GF-D8 (cell line): ENCODE measurements around the gene PLPPR3.
A peak's percentile ranks its signal among the peaks of the same experiment; 100 is the strongest.
"Not testable (repeated sequence)": the region's sequence is repeated elsewhere in the genome, so short reads cannot be mapped to it uniquely, and the experiment has no call there.

Experiments used
- DNase-seq: peaks from one replicate; lab custom pipeline; 2025; lab: John Stamatoyannopoulos, UW

PLPPR3 gene

DNA sequence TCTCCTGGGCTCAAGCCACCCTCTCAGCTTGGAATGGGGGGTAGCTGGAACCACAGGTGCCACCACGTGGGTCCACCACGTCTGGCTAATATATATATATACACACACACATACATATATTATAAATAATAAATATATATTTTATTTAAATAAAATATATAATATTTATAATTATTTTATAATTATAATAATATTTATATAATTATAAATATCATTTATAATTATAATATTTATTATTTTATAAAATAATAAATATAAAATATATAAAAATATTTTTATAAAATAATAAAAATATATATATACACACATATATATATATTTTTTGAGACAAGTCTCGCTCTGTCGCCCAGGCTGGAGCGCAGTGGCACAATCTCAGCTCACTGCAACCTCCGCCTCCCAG lies 32.8 kb upstream of the PLPPR3 start:
- no peak for DNase-seq

GRCh38 chr19:853614-854220 lies 32.0 kb upstream of the PLPPR3 start:
- not testable (repeated sequence) for DNase-seq

- no peak for DNase-seq
These were observed 31.3 kb upstream of the PLPPR3 start for GRCh38 chr19:853014-853585.

DNA sequence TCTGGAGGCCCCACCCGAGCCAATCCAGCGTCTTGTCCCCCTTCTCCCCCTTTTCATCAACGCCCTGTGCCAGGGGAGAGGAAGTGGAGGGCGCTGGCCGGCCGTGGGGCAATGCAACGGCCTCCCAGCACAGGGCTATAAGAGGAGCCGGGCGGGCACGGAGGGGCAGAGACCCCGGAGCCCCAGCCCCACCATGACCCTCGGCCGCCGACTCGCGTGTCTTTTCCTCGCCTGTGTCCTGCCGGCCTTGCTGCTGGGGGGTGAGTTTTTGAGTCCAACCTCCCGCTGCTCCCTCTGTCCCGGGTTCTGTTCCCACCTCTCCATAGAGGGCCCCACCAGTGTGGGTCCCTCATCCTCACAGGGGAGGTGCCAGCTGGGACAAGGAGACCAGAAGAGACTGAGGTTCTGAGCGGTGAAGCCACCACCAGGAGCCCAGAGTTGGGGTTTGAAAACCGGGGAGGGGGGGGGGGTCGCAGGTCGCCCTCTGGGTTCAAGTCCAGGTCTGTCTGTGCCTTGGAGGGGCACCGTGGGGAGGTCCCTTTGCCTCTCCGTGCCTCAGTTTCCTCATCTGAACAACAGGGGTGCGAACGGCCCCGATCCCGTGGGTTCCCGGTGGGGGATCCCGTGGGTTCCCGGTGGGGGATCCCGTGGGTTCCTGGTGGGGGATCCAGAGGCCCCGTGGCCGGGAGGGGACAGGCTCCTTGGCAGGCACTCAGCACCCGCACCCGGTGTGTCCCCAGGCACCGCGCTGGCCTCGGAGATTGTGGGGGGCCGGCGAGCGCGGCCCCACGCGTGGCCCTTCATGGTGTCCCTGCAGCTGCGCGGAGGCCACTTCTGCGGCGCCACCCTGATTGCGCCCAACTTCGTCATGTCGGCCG lies 30.6 kb upstream of the PLPPR3 start, which contains the start of gene ELANE:
TSS of gene ELANE (plus strand) at position 168 of the 878 bp plus-strand sequence. CDS start at position 194, 26 bp downstream.
- DNase-seq, result no peak

DNA sequence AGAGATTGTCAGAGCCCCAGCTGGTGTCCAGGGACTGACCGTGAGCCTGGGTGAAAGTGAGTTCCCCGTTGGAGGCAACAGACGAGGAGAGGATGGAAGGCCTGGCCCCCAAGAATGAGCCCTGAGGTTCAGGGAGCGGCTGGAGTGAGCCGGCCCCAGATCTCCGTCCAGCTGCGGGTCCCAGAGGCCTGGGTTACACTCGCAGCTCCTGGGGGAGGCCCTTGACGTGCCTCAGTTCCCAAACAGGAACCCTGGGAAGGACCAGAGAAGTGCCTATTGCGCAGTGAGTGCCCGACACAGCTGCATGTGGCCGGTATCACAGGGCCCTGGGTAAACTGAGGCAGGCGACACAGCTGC lies 29.2 kb upstream of the PLPPR3 start:
- DNase-seq, result no peak

- DNase-seq, result peak; percentile 60
These were observed 28.6 kb upstream of the PLPPR3 start for GRCh38 chr19:850221-850978.

DNA sequence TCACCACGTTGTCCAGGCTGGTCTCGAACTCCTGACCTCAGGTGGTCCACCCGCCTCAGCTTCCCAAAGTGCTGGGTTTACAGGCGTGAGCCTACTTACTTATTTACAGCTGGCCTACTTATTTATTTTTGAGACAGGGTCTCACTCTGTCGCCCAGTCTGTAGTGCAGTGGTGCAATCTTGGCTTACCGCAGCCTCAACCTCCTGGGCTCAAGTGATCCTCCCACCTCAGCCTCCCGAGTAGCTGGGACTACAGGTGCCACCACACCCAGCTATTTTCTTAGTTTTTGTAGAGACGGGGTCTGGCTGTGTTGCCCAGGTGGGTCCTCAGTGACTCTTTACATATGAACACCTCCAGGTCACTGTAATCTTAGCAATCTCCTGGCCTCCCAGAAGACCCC lies 27.4 kb upstream of the PLPPR3 start:
- DNase-seq, result not testable (repeated sequence)

GRCh38 chr19:848386-848921 lies 26.7 kb upstream of the PLPPR3 start:
- DNase-seq, result peak; percentile 83

DNA sequence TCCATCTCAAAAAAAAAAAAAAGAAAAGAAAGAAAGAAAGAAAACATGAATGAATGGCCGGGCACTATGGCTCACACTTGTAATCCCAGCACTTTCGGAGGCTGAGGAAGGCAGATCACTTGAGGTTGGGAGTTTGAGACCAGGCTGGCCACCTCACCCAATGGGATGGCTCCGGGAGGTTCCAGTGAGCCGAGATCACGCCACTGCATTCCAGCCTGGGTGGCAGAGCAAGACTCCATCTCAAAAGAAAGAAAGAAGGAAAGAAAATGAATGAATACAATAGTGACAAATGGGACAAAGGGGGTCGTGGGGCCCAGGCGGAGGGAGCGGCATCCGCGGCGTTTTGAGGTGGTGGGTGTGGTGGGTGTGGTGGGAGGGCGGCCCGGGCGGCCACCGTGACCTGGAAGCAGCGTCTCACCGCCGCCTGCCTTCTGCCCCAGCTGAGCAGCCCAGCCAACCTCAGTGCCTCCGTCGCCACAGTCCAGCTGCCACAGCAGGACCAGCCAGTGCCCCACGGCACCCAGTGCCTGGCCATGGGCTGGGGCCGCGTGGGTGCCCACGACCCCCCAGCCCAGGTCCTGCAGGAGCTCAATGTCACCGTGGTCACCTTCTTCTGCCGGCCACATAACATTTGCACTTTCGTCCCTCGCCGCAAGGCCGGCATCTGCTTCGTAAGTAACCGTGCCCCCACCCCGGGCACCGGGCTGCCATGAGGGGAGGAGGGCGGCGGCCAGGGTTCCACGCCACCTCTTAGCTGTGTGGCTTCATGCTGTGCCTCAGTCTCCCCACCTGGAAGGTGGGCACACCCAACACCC lies 24.2 kb upstream of the PLPPR3 start:
- DNase-seq, result no peak

- no peak for DNase-seq
These were observed 22.8 kb upstream of the PLPPR3 start for GRCh38 chr19:844546-844971.

DNA sequence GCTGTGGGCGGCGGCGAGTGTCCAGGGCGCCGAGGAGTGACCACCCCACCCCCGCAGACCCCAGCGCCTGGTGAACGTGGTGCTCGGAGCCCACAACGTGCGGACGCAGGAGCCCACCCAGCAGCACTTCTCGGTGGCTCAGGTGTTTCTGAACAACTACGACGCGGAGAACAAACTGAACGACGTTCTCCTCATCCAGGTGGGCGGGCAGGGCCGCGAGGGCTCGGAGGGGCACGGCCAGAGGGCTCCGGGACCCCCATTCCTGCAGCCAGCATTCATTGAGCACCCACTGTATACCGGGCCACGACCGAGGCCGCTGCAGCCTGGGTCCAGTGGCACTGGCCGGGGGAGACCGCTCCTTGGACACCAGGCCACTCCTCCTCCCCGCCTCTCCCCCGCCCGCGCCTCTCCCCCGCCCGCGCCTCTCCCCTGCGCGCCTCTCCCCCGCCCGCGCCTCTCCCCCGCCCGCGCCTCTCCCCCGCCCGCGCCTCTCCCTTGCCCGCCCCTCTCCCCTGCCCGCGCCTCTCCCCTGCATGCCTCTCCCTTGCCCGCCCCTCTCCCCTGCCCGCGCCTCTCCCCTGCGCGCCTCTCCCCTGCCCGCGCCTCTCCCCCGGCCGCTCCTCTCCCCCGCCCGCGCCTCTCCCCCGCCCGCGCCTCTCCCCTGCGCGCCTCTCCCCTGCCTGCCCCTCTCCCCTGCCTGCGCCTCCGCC lies 22.2 kb upstream of the PLPPR3 start:
- DNase-seq, result no peak

DNA sequence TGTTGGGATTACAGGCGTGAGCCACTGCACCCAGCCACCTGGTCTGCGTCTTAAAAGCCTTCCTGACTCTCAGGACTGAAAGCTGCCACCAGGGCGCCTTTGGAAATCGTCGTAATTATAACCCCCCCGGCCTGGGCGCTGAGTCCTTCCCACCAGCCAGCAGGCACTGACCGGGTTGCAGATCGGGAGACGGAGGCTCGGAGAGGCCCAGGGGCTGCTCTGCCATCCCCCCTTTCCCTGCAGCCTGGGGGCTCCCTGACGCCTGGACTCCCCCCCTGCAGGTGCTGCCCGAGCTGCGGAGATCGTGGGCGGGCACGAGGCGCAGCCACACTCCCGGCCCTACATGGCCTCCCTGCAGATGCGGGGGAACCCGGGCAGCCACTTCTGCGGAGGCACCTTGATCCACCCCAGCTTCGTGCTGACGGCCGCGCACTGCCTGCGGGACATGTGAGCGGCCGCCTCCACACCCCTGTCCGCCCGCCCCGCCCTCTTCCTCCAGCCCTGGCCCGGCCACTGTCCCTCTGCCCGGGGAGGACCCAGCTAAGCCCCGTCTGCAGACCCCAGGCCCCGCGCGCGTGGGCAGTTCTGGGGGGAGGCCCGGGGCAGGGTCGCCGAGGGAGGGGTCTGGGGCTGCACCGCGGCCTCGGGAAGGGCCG lies 21.6 kb upstream of the PLPPR3 start:
- no peak for DNase-seq

GRCh38 chr19:842802-843179 lies 21.0 kb upstream of the PLPPR3 start:
- DNase-seq, result not testable (repeated sequence)

DNA sequence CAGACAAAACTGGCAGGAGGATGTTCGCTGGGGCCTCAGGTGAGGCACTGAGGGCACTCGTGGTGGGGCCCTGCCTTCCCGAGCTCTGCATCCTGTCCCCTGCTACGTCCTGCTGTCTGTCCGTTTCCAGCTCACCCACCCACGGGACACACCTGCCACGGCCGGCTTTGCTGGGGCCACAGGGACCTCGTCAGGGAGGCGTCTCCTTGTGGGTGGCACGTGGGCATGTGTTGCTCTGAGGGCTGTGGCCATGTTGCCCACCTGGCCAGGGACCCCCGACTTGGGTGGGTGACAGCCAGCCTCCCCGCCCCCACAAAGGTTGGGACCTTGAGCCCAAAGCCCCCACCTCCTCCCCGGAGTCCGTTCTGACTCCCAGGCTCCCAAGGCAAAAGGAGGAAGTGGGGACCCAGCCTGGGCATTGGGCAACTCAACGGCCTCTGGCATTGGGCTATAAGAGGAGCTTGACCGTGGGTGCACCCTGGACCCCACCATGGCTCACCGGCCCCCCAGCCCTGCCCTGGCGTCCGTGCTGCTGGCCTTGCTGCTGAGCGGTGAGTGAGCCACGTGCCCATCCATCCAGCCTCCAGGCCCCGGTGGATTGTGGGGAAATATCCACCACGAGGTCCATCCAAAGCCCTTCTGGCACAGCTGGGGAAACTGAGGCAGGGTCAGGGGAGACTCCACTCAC lies 18.9 kb upstream of the PLPPR3 start, which contains the start of gene PRTN3:
TSS of gene PRTN3 (plus strand) at position 481 of the 688 bp plus-strand sequence. CDS start at position 491, 10 bp downstream.
- peak; percentile 82 for DNase-seq

GRCh38 chr19:835210-835810 lies 13.6 kb upstream of the PLPPR3 start:
- DNase-seq, result peak; percentile 91

DNA sequence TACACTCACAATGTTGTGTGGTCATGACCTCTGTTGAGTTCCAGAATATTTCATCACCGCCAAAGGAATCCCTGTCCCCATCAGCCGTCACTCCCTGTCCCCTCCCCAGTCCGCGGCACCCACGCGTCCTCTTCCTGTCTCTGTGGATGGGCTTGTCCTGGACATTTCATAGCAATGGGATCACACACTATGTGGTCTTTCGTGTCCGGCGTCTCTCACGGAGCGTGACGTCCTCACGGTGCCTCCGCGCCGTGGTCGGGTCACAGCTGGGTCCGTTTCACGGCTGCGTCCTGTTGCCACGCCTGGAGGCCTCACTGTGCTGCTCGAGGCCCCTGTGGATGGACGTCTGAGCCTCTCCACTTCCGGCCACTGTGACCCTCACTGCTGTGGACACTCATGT lies 12.5 kb upstream of the PLPPR3 start:
- DNase-seq, result no peak

DNA sequence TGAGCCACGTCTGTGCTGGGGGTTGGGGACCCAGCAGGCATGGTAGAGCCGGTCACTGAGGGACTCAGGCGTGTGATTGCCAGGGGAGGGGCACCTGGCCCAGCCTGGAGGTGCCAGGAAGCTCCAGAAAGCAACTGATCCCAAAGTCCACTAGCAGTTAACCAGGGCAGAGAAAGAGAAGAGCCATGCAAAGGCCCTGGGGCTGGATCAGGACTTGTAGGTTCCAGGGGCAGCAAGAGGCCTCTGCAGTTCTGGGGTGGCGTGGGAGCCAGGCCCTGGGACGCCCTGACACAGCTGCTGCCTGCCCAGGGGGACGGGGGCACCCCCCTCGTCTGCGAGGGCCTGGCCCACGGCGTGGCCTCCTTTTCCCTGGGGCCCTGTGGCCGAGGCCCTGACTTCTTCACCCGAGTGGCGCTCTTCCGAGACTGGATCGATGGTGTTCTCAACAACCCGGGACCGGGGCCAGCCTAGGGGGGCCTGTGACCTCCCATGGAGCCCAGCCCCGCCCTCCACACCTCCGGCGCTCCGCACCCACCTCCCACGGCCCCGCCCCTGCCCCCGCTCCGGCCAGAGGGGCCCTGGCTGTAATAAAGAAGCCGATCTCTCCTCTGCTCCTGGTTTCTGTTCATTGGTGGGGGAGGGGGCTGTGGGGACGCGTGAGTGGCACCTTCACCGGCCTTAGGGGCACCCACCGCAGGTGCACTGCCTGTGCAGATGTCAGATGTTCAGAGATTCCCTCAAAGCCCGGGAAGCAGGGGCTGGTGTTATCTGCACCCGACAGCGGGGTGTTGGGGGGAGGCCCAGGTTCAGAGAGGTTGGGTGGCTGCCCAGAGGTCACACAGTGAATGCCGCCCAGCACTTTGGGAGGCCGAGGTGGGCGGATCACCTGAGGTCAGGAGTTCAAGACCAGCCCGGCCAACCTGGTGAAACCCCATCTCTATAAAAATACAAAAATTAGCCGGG lies 9.9 kb upstream of the PLPPR3 start:
- no peak for DNase-seq
